Stomach (tissue), 9 donors: ENCODE data around the gene TMEM54. TPM values are rescaled to one million over a fixed set of nuclear protein-coding genes. Genes with fewer than 3 reads are reported as not detected.
"Not testable (repeated sequence)": the region's sequence is repeated elsewhere in the genome, so short reads cannot be mapped to it uniquely, and the experiment has no call there.

ENCODE experiments used
- DNase-seq, 2 donors: peaks; one replicate each; pipeline versions ENCODE4 v3.0.0 to v3.0.0-alpha.2; 2013 to 2019
- H3K27ac ChIP-seq, 5 donors: fragments of 200-600 bp in 4 of 5; sonication (generic) in 4 of 5; one replicate each; pipeline ENCODE4 v1.5.1; 2013 to 2019; ENCODE audit warnings: mild to moderate bottlenecking in 1 of 5, moderate library complexity in 1 of 5
- H3K27me3 ChIP-seq, 3 donors: fragments of 200-600 bp; sonication (generic); one replicate each; pipeline ENCODE4 v1.5.1; 2017 to 2019; ENCODE audit warnings: mixed run types in 1 of 3
- H3K36me3 ChIP-seq, 4 donors: fragments of 200-600 bp; sonication (generic); 1 replicate in 3 of 4; 2 replicates in 1 of 4; pipeline ENCODE4 v1.5.1; 2016 to 2019
- H3K4me1 ChIP-seq, 4 donors: fragments of 200-600 bp; sonication (generic); one replicate each; pipeline ENCODE4 v1.5.1; 2016 to 2019
- H3K4me3 ChIP-seq, 4 donors: fragments of 200-600 bp; sonication (generic) in 3 of 4; one replicate each; pipeline ENCODE4 v1.5.1; 2016 to 2019; ENCODE audit warnings: mild to moderate bottlenecking in 1 of 4
- H3K9me3 ChIP-seq, 4 donors: fragments of 200-600 bp; sonication (generic); one replicate each; pipeline ENCODE4 v1.5.1; 2016 to 2019
- EP300 ChIP-seq: sonication (generic); formaldehyde crosslinking; IDR thresholded peaks from one replicate; pipeline ENCODE4 v1.6.1; 2017; ENCODE audit warnings: antibody characterized with exemption
- POLR2A ChIP-seq, 4 donors: fragments of 450-650 bp; IDR thresholded peaks; one replicate each; pipeline ENCODE4 v1.6.1; 2016; ENCODE audit warnings: antibody characterized with exemption in 4 of 4, control low read depth in 2 of 4, mild to moderate bottlenecking in 1 of 4, moderate library complexity in 1 of 4
- POLR2AphosphoS5 ChIP-seq, 3 donors: sonication (generic); formaldehyde crosslinking; IDR thresholded peaks; one replicate each; pipeline ENCODE4 v1.6.1; 2016; ENCODE audit warnings: antibody characterized with exemption in 3 of 3
- WGBS, 5 donors: extraction: QIAGEN DNeasy Blood & Tissue Kit in 3 of 5; methylation state at CpG; one replicate each; pipeline versions ENCODE4 v1.1.5 to v1.1.7; 2013 to 2018; 5-methylcytosine and 5-hydroxymethylcytosine counted together
- intact Hi-C: fragments of 100-400 bp; cut with DNase I; formaldehyde crosslinking; loops from one replicate; pipeline ENCODE4 v1.15.1; 2023; ENCODE audit warnings: low total_unique reads
- polyA plus RNA-seq, 3 donors: library from polyadenylated mRNA; stranded (reverse); fragments of 200-250 nt; gene quantifications; one replicate each; pipeline ENCODE4 v1.2.3, GENCODE V29; 2013
- total RNA-seq, 5 donors: library from RNA; depleted of rRNA; stranded (reverse); fragments of >200 nt; gene quantifications; one replicate each; pipeline versions ENCODE4 v1.1.0 to v1.2.3, GENCODE V29; 2014 to 2016
- TF ChIP-seq, protein P1 (sequence below), 7 experiments: fragments of 450-650 bp in 4 of 7; fragments of 200-600 bp in 3 of 7; sonication (generic) in 3 of 7; IDR thresholded peaks; one replicate each; pipeline ENCODE4 v1.5.1; 2016 to 2019; ENCODE audit warnings: antibody characterized with exemption in 7 of 7, control low read depth in 2 of 7, mild to moderate bottlenecking in 1 of 7
- donor health status: healthy with polysubstance abuse.
- donor health status: Bipolar disorder and iron deficiency.
- donor health status: healthy.

Gene TMEM54
- total and polyA plus RNA-seq, 8 donors = 34.9 to 408 (median 159) TPM

DNA sequence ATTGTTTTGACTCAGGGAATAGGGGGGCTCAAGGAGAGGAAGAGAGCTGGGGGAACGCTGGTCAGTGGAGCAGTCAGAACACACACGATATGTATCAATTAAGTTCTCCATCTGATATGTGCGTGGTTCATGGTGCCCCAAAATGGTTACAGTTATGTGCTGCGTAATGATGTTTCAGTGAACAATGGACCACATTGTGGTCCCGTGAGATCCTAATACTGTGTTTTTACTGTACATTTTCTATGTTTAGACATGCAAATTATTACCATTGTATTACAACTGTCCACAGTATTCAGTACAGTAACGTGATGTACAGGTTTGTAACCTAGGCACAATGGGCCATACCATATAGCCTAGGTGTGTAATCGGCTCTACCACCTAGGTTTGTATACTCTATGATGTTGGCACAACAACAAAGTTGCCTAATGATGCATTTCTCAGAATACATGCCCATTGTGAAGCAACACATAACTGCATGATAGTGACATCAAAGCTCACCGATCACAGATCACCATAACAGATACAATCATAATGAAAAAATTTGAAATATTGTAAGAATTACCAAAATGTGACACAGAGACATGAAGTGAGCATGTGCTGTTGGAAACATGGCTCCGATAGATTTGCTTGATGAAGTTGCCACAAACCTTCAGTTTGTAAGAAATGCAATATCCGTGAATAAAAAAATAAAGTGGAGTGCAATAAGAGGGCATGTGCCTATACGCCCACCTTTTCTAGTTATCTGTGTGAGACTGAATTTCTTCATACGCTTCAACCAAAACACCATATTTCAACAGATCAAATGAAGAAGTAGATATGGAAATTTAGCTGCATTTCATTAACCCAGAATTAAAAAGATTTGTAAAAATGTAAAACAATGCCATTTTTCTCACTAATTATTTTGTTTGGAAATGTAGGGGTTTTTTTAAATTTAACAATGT is 14.8 kb upstream of the TMEM54 start:
- H3K4me3 ChIP-seq = no peak overlapping the region

GRCh38 chr1:32910319-32910718 is 9.1 kb upstream of the TMEM54 start:
- 93 to 98% (median 96%) methylated on average over 5 of the region's 5 CpGs for WGBS, 5 donors
- DNase-seq = no peak
- intact Hi-C loops = no loop called here
- H3K4me3 ChIP-seq = no peak overlapping the region
- no peaks in the 10 kb centered on the region for H3K36me3 ChIP-seq
- H3K4me1 ChIP-seq = peaks cover 0 to 15% (median 10%) of the 10 kb centered on the region in 4 donors
- H3K27ac ChIP-seq = no peak overlapping the region
- TF ChIP-seq EP300 (no peak), POLR2A (IDR thresholded peaks at IDR 0.05) (no peak), POLR2AphosphoS5 (IDR thresholded peaks at IDR 0.05) (no peak)
- TF ChIP-seq, protein P1, sequence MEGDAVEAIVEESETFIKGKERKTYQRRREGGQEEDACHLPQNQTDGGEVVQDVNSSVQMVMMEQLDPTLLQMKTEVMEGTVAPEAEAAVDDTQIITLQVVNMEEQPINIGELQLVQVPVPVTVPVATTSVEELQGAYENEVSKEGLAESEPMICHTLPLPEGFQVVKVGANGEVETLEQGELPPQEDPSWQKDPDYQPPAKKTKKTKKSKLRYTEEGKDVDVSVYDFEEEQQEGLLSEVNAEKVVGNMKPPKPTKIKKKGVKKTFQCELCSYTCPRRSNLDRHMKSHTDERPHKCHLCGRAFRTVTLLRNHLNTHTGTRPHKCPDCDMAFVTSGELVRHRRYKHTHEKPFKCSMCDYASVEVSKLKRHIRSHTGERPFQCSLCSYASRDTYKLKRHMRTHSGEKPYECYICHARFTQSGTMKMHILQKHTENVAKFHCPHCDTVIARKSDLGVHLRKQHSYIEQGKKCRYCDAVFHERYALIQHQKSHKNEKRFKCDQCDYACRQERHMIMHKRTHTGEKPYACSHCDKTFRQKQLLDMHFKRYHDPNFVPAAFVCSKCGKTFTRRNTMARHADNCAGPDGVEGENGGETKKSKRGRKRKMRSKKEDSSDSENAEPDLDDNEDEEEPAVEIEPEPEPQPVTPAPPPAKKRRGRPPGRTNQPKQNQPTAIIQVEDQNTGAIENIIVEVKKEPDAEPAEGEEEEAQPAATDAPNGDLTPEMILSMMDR (IDR thresholded peaks at IDR 0.05) = no peak
- no peaks in the 10 kb centered on the region for H3K9me3 ChIP-seq
- no peaks in the 10 kb centered on the region for H3K27me3 ChIP-seq

More for the DNA sequence above, 14.8 kb upstream of the TMEM54 start:
- H3K36me3 ChIP-seq = no peaks in the 10 kb centered on the region
- DNase-seq = no peak
- 89 to 95% (median 94%) methylated on average over 12 of the region's 12 CpGs for WGBS, 5 donors
- TF ChIP-seq, protein P1 (IDR thresholded peaks at IDR 0.05) = no peak
- TF ChIP-seq EP300 = no peak
- no peak for TF ChIP-seq POLR2AphosphoS5 (IDR thresholded peaks at IDR 0.05)
- no peak for TF ChIP-seq POLR2A (IDR thresholded peaks at IDR 0.05)
- intact Hi-C loops = no loop called here
- H3K4me1 ChIP-seq = no peaks in the 10 kb centered on the region
- H3K9me3 ChIP-seq = no peaks in the 10 kb centered on the region
- peaks cover 0 to 16% (median 0%) of the 10 kb centered on the region in 3 donors for H3K27me3 ChIP-seq
- no peak overlapping the region for H3K27ac ChIP-seq

DNA sequence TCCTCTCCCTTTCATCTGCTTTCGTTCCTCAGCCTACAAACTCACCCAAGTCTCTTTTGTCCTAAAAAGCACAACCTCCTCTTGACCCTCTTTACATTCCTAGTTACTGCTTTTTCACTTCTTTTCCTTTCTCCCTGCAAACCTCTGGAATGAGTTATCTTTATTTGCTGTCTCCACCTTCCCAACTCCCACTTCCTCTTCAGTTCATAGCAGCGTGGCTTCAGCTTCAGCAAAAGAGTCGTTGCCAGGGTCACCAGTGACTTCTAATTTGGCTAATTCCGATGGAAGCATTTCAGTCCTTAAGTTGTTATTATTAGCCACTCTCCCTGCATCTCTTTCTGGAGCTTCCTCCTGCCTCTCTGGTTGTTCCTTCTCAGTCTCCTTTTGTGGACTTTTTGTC is 6.2 kb upstream of the TMEM54 start:
- no peaks in the 10 kb centered on the region for H3K36me3 ChIP-seq
- no peaks in the 10 kb centered on the region for H3K9me3 ChIP-seq
- H3K4me3 ChIP-seq = no peak overlapping the region
- intact Hi-C loops = no loop called here
- DNase-seq = peak in 1 of 2 donors; percentile 53
- H3K27ac ChIP-seq = peak overlapping the region in 2 of 5 donors; percentile 26 to 28
- peaks cover 0 to 4% (median 0%) of the 10 kb centered on the region in 3 donors for H3K27me3 ChIP-seq
- peaks cover 5 to 26% (median 17%) of the 10 kb centered on the region in 4 donors for H3K4me1 ChIP-seq
- TF ChIP-seq POLR2AphosphoS5 (IDR thresholded peaks at IDR 0.05) (peak in 1 of 3 donors; percentile 42), POLR2A (IDR thresholded peaks at IDR 0.05) (no peak), EP300 (no peak)
- TF ChIP-seq, protein P1 (IDR thresholded peaks at IDR 0.05) = no peak
- 9 to 21% (median 13%) methylated on average over 4 of the region's 4 CpGs for WGBS, 5 donors

GRCh38 chr1:32906654-32907053 is 5.5 kb upstream of the TMEM54 start:
- no peaks in the 10 kb centered on the region for H3K9me3 ChIP-seq
- peaks cover 12 to 34% (median 18%) of the 10 kb centered on the region in 4 donors for H3K4me1 ChIP-seq
- intact Hi-C loops = no loop called here
- TF ChIP-seq POLR2A (IDR thresholded peaks at IDR 0.05) (no peak), EP300 (no peak), POLR2AphosphoS5 (IDR thresholded peaks at IDR 0.05) (no peak)
- TF ChIP-seq, protein P1 (IDR thresholded peaks at IDR 0.05) = no peak
- H3K4me3 ChIP-seq = no peak overlapping the region
- H3K27ac ChIP-seq = peak overlapping the region in 2 of 5 donors; percentile 28 to 82
- H3K27me3 ChIP-seq = peaks cover 0 to 12% (median 0%) of the 10 kb centered on the region in 3 donors
- DNase-seq = no peak
- WGBS, 5 donors = 81 to 88% (median 86%) methylated on average over 7 of the region's 7 CpGs
- H3K36me3 ChIP-seq = no peaks in the 10 kb centered on the region

- intact Hi-C loops, H3K4me3 ChIP-seq, DNase-seq, H3K36me3 ChIP-seq, H3K9me3 ChIP-seq: not testable (repeated sequence)
- Histone ChIP-seq H3K27me3 (peaks cover 0 to 21% (median 2%) of the 10 kb centered on the region in 3 donors), H3K4me1 (peaks cover 16 to 40% (median 26%) of the 10 kb centered on the region in 4 donors), H3K27ac (peak overlapping the region in 4 of 5 donors; percentile 50 to 82 (median 73))
- WGBS, 5 donors = 83 to 84% (median 83%) methylated on average over 10 of the region's 10 CpGs
Measured at GRCh38 chr1:32905588-32905987, 4.4 kb upstream of the TMEM54 start.
